ENCODE measurements around the gene TMEM123. TPM values are rescaled to one million over a fixed set of nuclear protein-coding genes. Genes with fewer than 3 reads are reported as not detected.

Gene TMEM123
- total RNA-seq, 3 donors from 2014 or later (not counting 1 experiment from before 2014, with no cell fraction given): 100 to 126 (median 118) TPM

GRCh38 chr11:102400603-102401002 lies 52.0 kb downstream of the TMEM123 start:
- peaks cover 47% of the 10 kb centered on the region for H3K36me3 ChIP-seq (ENCODE audit: control insufficient read depth, insufficient read depth, low read length)
- Mint-ChIP-seq H3K4me1 (peaks cover 21 to 30% of the 10 kb centered on the region in 2 donors), H3K4me3 (no peak overlapping the region), H3K9me3 (no peaks in the 10 kb centered on the region), H3K27ac (no peak overlapping the region), H3K27me3 (ENCODE audit: low read depth in 2 of 2) (no peaks in the 10 kb centered on the region), H3K36me3 (no peaks in the 10 kb centered on the region)
- H3K4me1 ChIP-seq (ENCODE audit: control insufficient read depth, insufficient read depth, low read length): peaks cover 9% of the 10 kb centered on the region
- 88% methylated on average over 4 of the region's 5 CpGs for WGBS (ENCODE audit: insufficient coverage)
- ATAC-seq (no peak), DNase-seq (no peak)
- no peaks in the 10 kb centered on the region for H3K27me3 ChIP-seq (ENCODE audit: control insufficient read depth, insufficient read depth, low read length)
- no peak overlapping the region for H3K27ac ChIP-seq (ENCODE audit: low read length)
- intact Hi-C loops (cut with micrococcal nuclease): no loop called here
- TF ChIP-seq CTCF (IDR thresholded peaks at IDR 0.05): no peak
- H3K4me3 ChIP-seq (ENCODE audit: low read length): no peak overlapping the region
- H3K9me3 ChIP-seq (ENCODE audit: control insufficient read depth, insufficient read depth, low read length): no peaks in the 10 kb centered on the region

- DNase-seq (no peak), ATAC-seq (no peak)
- Histone ChIP-seq H3K9me3 (ENCODE audit: control insufficient read depth, insufficient read depth, low read length) (no peaks in the 10 kb centered on the region), H3K27ac (ENCODE audit: low read length) (no peak overlapping the region), H3K4me3 (ENCODE audit: low read length) (no peak overlapping the region), H3K27me3 (ENCODE audit: control insufficient read depth, insufficient read depth, low read length) (no peaks in the 10 kb centered on the region), H3K4me1 (ENCODE audit: control insufficient read depth, insufficient read depth, low read length) (peaks cover 9% of the 10 kb centered on the region), H3K36me3 (ENCODE audit: control insufficient read depth, insufficient read depth, low read length) (peaks cover 47% of the 10 kb centered on the region)
- no peak for TF ChIP-seq CTCF (IDR thresholded peaks at IDR 0.05)
- 88% methylated on average over 2 of the region's 2 CpGs for WGBS (ENCODE audit: insufficient coverage)
- Mint-ChIP-seq H3K4me1 (peaks cover 20 to 23% of the 10 kb centered on the region in 2 donors), H3K27me3 (ENCODE audit: low read depth in 2 of 2) (no peaks in the 10 kb centered on the region), H3K4me3 (no peak overlapping the region), H3K27ac (no peak overlapping the region), H3K9me3 (no peaks in the 10 kb centered on the region), H3K36me3 (no peaks in the 10 kb centered on the region)
- intact Hi-C loops (cut with micrococcal nuclease): no loop called here
These were observed 53.4 kb downstream of the TMEM123 start for GRCh38 chr11:102399189-102399588.

GRCh38 chr11:102398297-102398696 lies 54.3 kb downstream of the TMEM123 start:
- no peak overlapping the region for H3K4me3 Mint-ChIP-seq
- Histone ChIP-seq H3K4me1 (ENCODE audit: control insufficient read depth, insufficient read depth, low read length) (peaks cover 4% of the 10 kb centered on the region), H3K4me3 (ENCODE audit: low read length) (no peak overlapping the region), H3K36me3 (ENCODE audit: control insufficient read depth, insufficient read depth, low read length) (peaks cover 47% of the 10 kb centered on the region), H3K9me3 (ENCODE audit: control insufficient read depth, insufficient read depth, low read length) (no peaks in the 10 kb centered on the region), H3K27ac (ENCODE audit: low read length) (no peak overlapping the region), H3K27me3 (ENCODE audit: control insufficient read depth, insufficient read depth, low read length) (no peaks in the 10 kb centered on the region)
- TF ChIP-seq CTCF (IDR thresholded peaks at IDR 0.05): no peak
- intact Hi-C loops (cut with micrococcal nuclease): no loop called here
- no peak overlapping the region for H3K27ac Mint-ChIP-seq
- no peaks in the 10 kb centered on the region for H3K36me3 Mint-ChIP-seq
- peaks cover 15 to 16% of the 10 kb centered on the region in 2 donors for H3K4me1 Mint-ChIP-seq
- 100% methylated on average over 2 of the region's 2 CpGs for WGBS (ENCODE audit: insufficient coverage)
- no peak for DNase-seq
- H3K9me3 Mint-ChIP-seq: no peaks in the 10 kb centered on the region
- ATAC-seq: no peak
- H3K27me3 Mint-ChIP-seq (ENCODE audit: low read depth in 2 of 2): no peaks in the 10 kb centered on the region

Data from natural killer cell (primary cell).